Heart right ventricle (tissue), 16 donors: ENCODE measurements around the gene OR56A1. TPM values are rescaled to one million over a fixed set of nuclear protein-coding genes. Genes with fewer than 3 reads are reported as not detected.
A peak's percentile ranks its signal among the peaks of the same experiment; 100 is the strongest.

Experiments
- ATAC-seq, 8 donors: fragments of 200-7000 bp; cut with Tn5 transposase; one replicate each; pipeline ENCODE4 v1.9.1; 2020; ENCODE audit warnings: mild to moderate bottlenecking in 8 of 8, moderate library complexity in 8 of 8, moderate number of reproducible peaks in 1 of 8
- DNase-seq, 2 donors: peaks; one replicate each; pipeline ENCODE4 v3.0.0-alpha.2; 2020
- H3K27ac ChIP-seq, 10 donors: fragments of 200-600 bp; sonication (generic) in 2 of 10; one replicate each; pipeline versions ENCODE4 v1.5.0 to v1.8.0; 2020 to 2022; ENCODE audit warnings: mild to moderate bottlenecking in 3 of 10
- H3K27me3 ChIP-seq, 7 donors: fragments of 200-600 bp; one replicate each; pipeline ENCODE4 v1.8.0; 2021 to 2022; ENCODE audit warnings: mild to moderate bottlenecking in 2 of 7
- H3K36me3 ChIP-seq, 9 donors: fragments of 200-600 bp; sonication (generic) in 1 of 9; one replicate each; pipeline versions ENCODE4 v1.5.0 to v1.8.0; 2020 to 2022; ENCODE audit warnings: mild to moderate bottlenecking in 2 of 9
- H3K4me1 ChIP-seq, 9 donors: fragments of 200-600 bp; sonication (generic) in 1 of 9; one replicate each; pipeline versions ENCODE4 v1.5.0 to v1.8.0; 2020 to 2022; ENCODE audit warnings: mild to moderate bottlenecking in 4 of 9
- H3K4me3 ChIP-seq, 10 donors: fragments of 200-600 bp; sonication (generic) in 2 of 10; one replicate each; pipeline versions ENCODE4 v1.5.0 to v1.8.0; 2020 to 2022; ENCODE audit warnings: mild to moderate bottlenecking in 7 of 10, moderate library complexity in 2 of 10
- H3K9me3 ChIP-seq, 11 donors: fragments of 200-600 bp in 10 of 11; sonication (generic) in 2 of 11; one replicate each; pipeline versions ENCODE4 v1.5.0 to v1.8.0; 2013 to 2022; ENCODE audit warnings: mild to moderate bottlenecking in 2 of 11, control low read depth in 1 of 11, moderate library complexity in 1 of 11
- CTCF ChIP-seq, 9 donors: fragments of 200-600 bp; sonication (generic) in 2 of 9; IDR thresholded peaks; one replicate each; pipeline versions ENCODE4 v1.5.0 to v1.8.0; 2021 to 2022; ENCODE audit warnings: antibody characterized with exemption in 9 of 9, mild to moderate bottlenecking in 5 of 9, moderate library complexity in 1 of 9
- WGBS, 2 donors: extraction: QIAGEN DNeasy Blood & Tissue Kit; methylation state at CpG; one replicate each; pipeline ENCODE4 v1.1.7; 2013; ENCODE audit warnings: inconsistent platforms in 1 of 2; 5-methylcytosine and 5-hydroxymethylcytosine counted together
- intact Hi-C, 10 donors: fragments of 100-400 bp; cut with DNase I; formaldehyde crosslinking; loops; one replicate each; pipeline versions ENCODE4 v1.11.1 to v1.14.2; 2022
- polyA plus RNA-seq, 2 donors: library from polyadenylated mRNA; stranded (reverse); fragments of 200-250 nt; gene quantifications; one replicate each; pipeline ENCODE4 v1.2.3, GENCODE V29; 2013
- total RNA-seq, 10 donors: library from RNA; stranded (reverse); fragmentation: NEBNext Ultra II Directional in 3 of 10; extraction: Animal tissue kit (Norgen Biotek cat#: 25700) in 3 of 10; gene quantifications; one replicate each; pipeline versions ENCODE4 v1.2.1 to v1.2.4, GENCODE V29; 2021 to 2023
- donor health status: Arrhythmogenic right ventricular cardiomyopathy.
- donor health status: ischemic (EF 13 %, LVEDD 7.1; RV severe dilation, severe dysfunction).
- donor health status: healthy with polysubstance abuse.
- donor health status: DM: no; HTN: yes; CAD: no.
- donor health status: DM: no; HTN: no; CAD: no.
- donor health status: ischemic (EF 25% LVEDD 6.9; RV normal size, moderate dysfunction).
- donor health status: ischemic (EF 25% LVEDD 5.7; RV mildly dilated, moderate dysfunction).
- donor health status: healthy.
- donor health status: DM: yes; HTN: yes; CAD: no.
- donor health status: Ischemic cardiomyopathy.
- donor health status: ischemic (EF 35%, LVEDD 5.7; RV mildly dilated, moderate dysfunction).
- donor health status: nonischemic (EF 11% LVEDD 7.7; RV severe dilation, severe dysfunction).
- donor health status: DM: yes; HTN: yes; CAD: no.
- donor health status: PGD.
- donor health status: ischemic (EF 29% LVEDD 5.4; RV normal size, mild dysfunction).
- donor health status: nonischemic (EF 23%, LVEDD 6.1; RV moderate dilation, normal function).

OR56A1 gene
- total and polyA plus RNA-seq, 12 donors, result not detected

- ATAC-seq (no peak), DNase-seq (no peak)
- Histone ChIP-seq H3K9me3 (no peaks in the 10 kb centered on the region), H3K4me1 (peaks cover 0 to 16% (median 0%) of the 10 kb centered on the region in 9 donors), H3K27me3 (no peaks in the 10 kb centered on the region), H3K36me3 (no peaks in the 10 kb centered on the region), H3K27ac (no peak within 1 kb of the TSS), H3K4me3 (no peak within 1 kb of the TSS)
- intact Hi-C loops, result no loop called here
- no peak for TF ChIP-seq CTCF (IDR thresholded peaks at IDR 0.05)
Observed at GRCh38 chr11:6006846-6007245, 23.7 kb downstream of the OR56A1 start, which contains the start of gene OR56A4. Gene OR56A4, minus strand, starts transcription at chr11:6006946. Its CDS starts 3,954 bp downstream, at chr11:6002992.

- DNase-seq (no peak), ATAC-seq (no peak)
- Histone ChIP-seq H3K27me3 (no peaks in the 10 kb centered on the region), H3K27ac (no peak overlapping the region), H3K4me3 (no peak overlapping the region), H3K9me3 (no peaks in the 10 kb centered on the region), H3K36me3 (no peaks in the 10 kb centered on the region), H3K4me1 (peaks cover 0 to 16% (median 0%) of the 10 kb centered on the region in 9 donors)
- intact Hi-C loops, result no loop called here
- no peak for TF ChIP-seq CTCF (IDR thresholded peaks at IDR 0.05)
Observed at GRCh38 chr11:6006395-6006794, 24.2 kb downstream of the OR56A1 start.

GRCh38 chr11:6002202-6002699 lies 28.3 kb downstream of the OR56A1 start:
- 52 to 63% methylated on average over 7 of the region's 7 CpGs for WGBS, 2 donors
- H3K36me3 ChIP-seq, result no peaks in the 10 kb centered on the region
- H3K4me1 ChIP-seq, result peaks cover 0 to 12% (median 0%) of the 10 kb centered on the region in 9 donors
- peak overlapping the region in 3 of 10 donors; percentile 47 to 66 (median 53) for H3K27ac ChIP-seq
- ATAC-seq, result peak in 3 of 8 donors; percentile 20 to 56 (median 22)
- no peak overlapping the region for H3K4me3 ChIP-seq
- no peak for DNase-seq
- H3K9me3 ChIP-seq, result no peaks in the 10 kb centered on the region
- H3K27me3 ChIP-seq, result no peaks in the 10 kb centered on the region
- intact Hi-C loops, result no loop called here
- no peak for TF ChIP-seq CTCF (IDR thresholded peaks at IDR 0.05)

DNA sequence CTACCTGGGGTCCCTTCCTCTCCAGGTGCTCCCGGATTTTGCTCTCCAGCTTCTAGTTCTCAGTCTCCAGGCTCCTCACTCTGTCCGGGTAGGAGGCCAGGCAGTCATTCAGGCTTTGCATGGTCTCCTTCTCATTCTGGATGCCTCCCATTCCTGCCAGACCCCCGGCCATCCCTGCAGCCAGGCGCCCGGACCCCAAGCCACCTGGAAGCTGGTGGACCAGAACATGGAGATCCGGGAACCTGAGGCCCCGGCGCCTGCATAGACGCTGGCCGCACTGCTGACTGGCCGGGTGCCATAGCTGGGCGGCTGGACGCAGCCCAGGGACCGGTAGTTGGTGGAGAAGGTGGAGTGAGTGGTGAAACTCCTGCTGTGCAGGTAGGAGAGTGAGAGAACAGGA lies 35.8 kb downstream of the OR56A1 start:
- H3K4me3 ChIP-seq, result no peak overlapping the region
- H3K36me3 ChIP-seq, result no peaks in the 10 kb centered on the region
- intact Hi-C loops, result no loop called here
- no peaks in the 10 kb centered on the region for H3K4me1 ChIP-seq
- WGBS, 2 donors, result 87 to 92% methylated on average over 14 of the region's 14 CpGs
- DNase-seq, result no peak
- no peak for TF ChIP-seq CTCF (IDR thresholded peaks at IDR 0.05)
- H3K9me3 ChIP-seq, result no peaks in the 10 kb centered on the region
- H3K27ac ChIP-seq, result no peak overlapping the region
- H3K27me3 ChIP-seq, result peaks cover 0 to 6% (median 0%) of the 10 kb centered on the region in 7 donors
- ATAC-seq, result no peak
